Measurements from ENCODE around the gene CALN1. TPM values are rescaled to one million over a fixed set of nuclear protein-coding genes. Genes with fewer than 3 reads are reported as not detected.

The CALN1 gene
- total and polyA plus RNA-seq, 2 experiments from 2014 or later, result 7.6 to 14.5 TPM

GRCh38 chr7:72258074-72258473, 154.1 kb downstream of the CALN1 start:
- H3K79me2 ChIP-seq (replicated peaks; ENCODE audit: insufficient read depth), result peaks cover 30% of the 10 kb centered on the region
- no peak overlapping the region for H3K27ac ChIP-seq (ENCODE audit: low read depth)
- H3K4me1 ChIP-seq (ENCODE audit: insufficient read depth), result peaks cover 9% of the 10 kb centered on the region
- no peak overlapping the region for H3K4me3 Mint-ChIP-seq
- TF ChIP-seq EZH2phosphoT487 (IDR thresholded peaks at IDR 0.05; ENCODE audit: unreplicated experiment) (no peak), POLR2AphosphoS5 (IDR thresholded peaks at IDR 0.05; ENCODE audit: low read depth) (no peak), STAT1 (IDR thresholded peaks at IDR 0.05; ENCODE audit: unreplicated experiment) (no peak), EZH2 (IDR thresholded peaks at IDR 0.05; ENCODE audit: low read depth, unreplicated experiment) (no peak), ZNF331 (CRISPR knock-in tag; IDR thresholded peaks at IDR 0.05; ENCODE audit: low read depth) (no peak), ZNF114 (CRISPR knock-in tag; IDR thresholded peaks at IDR 0.05) (no peak), REST (IDR thresholded peaks at IDR 0.05; ENCODE audit: unreplicated experiment) (no peak), CREB1 (CRISPR knock-in tag; IDR thresholded peaks at IDR 0.05; ENCODE audit: low read depth) (no peak), JUNB (IDR thresholded peaks at IDR 0.05; ENCODE audit: unreplicated experiment) (no peak), CTCF (conservative IDR thresholded peaks at IDR 0.05; ENCODE audit: low read depth in 2 of 2) (no peak), NANOG (IDR thresholded peaks at IDR 0.05; ENCODE audit: borderline replicate concordance) (no peak), ZNF462 (CRISPR knock-in tag; IDR thresholded peaks at IDR 0.05) (no peak)
- TF ChIP-seq, protein P1, sequence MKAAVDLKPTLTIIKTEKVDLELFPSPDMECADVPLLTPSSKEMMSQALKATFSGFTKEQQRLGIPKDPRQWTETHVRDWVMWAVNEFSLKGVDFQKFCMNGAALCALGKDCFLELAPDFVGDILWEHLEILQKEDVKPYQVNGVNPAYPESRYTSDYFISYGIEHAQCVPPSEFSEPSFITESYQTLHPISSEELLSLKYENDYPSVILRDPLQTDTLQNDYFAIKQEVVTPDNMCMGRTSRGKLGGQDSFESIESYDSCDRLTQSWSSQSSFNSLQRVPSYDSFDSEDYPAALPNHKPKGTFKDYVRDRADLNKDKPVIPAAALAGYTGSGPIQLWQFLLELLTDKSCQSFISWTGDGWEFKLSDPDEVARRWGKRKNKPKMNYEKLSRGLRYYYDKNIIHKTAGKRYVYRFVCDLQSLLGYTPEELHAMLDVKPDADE (IDR thresholded peaks at IDR 0.05), result no peak
- H3K4me2 ChIP-seq, result no peak overlapping the region
- H2AFZ ChIP-seq, result no peak overlapping the region
- H3K4me1 Mint-ChIP-seq, result peaks cover 7% of the 10 kb centered on the region; the same call in 2 of the 3 replicates
- no peaks in the 10 kb centered on the region for H3K27me3 ChIP-seq (ENCODE audit: insufficient read depth)
- no peaks in the 10 kb centered on the region for H3K36me3 ChIP-seq (ENCODE audit: insufficient read depth)
- no peak for ATAC-seq
- DNase-seq (ENCODE audit: low spot score), result no peak
- 0 out of 2 replicates have a peak, but pooled peaks cover 5% of the 10 kb centered on the region for H3K9me2 ChIP-seq (ENCODE audit: insufficient read depth)
- H3K27ac Mint-ChIP-seq, result no peak overlapping the region
- peaks cover 26% of the 10 kb centered on the region for H3K36me3 Mint-ChIP-seq (ENCODE audit: low read depth)
- no peak overlapping the region for H3K4me3 ChIP-seq
- H3K9me3 Mint-ChIP-seq, result peaks cover 13% of the 10 kb centered on the region; the same call in 2 of the 3 replicates
- H3K27me3 Mint-ChIP-seq (ENCODE audit: insufficient read depth, low read depth, poor library complexity), result no peaks in the 10 kb centered on the region
- no peaks in the 10 kb centered on the region for H3F3A ChIP-seq (replicated peaks; ENCODE audit: low read depth)
- no peaks in the 10 kb centered on the region for H4K20me1 ChIP-seq (replicated peaks; ENCODE audit: insufficient read depth)

Measured in GM23338 (cell line).